ENCODE data around the gene AHI1.
"Not testable (repeated sequence)": the region's sequence is repeated elsewhere in the genome, so short reads cannot be mapped to it uniquely, and the experiment has no call there.

AHI1 gene

GRCh38 chr6:135383301-135383700, 114.2 kb downstream of the AHI1 start:
- no peak for DNase-seq

- no peak for DNase-seq
These were observed 115.3 kb downstream of the AHI1 start for GRCh38 chr6:135382182-135382628.

GRCh38 chr6:135380793-135381192, 116.7 kb downstream of the AHI1 start:
- no peak for DNase-seq

DNA sequence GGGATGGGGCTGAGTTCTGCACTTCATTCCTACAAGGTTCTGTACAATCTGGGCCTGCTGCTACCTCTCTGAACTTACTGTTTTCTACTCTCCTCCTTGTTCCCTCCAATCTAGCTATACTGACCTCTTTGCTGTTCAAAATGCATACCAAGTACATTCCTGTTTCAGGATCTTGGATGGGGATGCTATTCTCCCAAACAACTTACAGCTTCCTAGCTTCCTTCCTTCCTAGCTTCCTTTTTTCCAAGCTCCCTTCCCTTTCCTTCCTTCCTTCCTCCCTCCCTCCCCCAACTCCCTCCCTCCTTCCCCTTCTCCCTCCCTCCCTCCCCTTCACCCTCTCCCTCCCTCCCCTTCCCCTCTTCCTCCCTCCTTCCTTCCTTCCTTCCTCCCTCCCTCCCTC, 117.9 kb downstream of the AHI1 start:
- no peak for DNase-seq

- no peak for DNase-seq
These were observed 124.8 kb downstream of the AHI1 start for GRCh38 chr6:135372758-135373157.

GRCh38 chr6:135363622-135364021, 133.9 kb downstream of the AHI1 start:
- DNase-seq, result not testable (repeated sequence)

- DNase-seq, result no peak
These were observed 135.4 kb downstream of the AHI1 start for GRCh38 chr6:135362124-135362523.

DNA sequence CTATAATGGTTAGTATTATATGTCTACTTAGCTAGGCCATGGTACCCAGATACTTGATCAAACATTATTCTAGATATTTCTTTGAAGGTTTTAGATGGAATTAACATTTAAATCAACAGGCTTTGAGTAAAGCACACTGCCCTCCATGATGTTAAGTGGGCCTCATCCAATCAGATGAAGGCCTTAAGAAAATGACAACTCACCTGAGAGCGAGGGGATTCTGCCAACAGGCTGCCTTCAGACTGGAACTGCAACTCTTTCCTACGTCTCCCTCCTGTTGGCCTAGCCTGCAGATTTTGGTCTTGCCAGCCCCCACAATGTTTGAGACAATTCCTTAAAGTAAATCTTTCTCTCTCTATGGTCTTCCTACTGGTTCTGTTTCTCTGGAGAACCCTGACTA, 137.3 kb downstream of the AHI1 start:
- no peak for DNase-seq

DNA sequence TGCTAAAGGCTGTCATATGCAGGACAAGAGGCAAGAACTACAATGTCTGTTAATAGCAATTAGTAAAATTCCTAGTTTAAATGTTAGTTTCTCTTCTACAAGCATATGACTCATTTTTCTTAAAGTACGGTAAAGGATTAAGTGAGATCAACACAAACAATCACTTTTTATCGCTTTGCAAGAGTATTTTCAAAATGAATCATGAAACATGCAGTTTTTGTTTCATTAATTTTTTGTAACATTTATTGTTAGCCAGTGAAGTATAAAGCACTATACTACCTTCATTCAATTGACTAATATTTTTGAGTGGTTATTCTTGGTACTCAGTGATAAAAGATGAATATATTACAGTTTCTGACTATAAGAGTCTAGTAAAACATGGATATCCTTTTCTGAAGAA, 138.6 kb downstream of the AHI1 start:
- DNase-seq, result no peak

- DNase-seq, result no peak
These were observed 139.2 kb downstream of the AHI1 start for GRCh38 chr6:135358251-135358821.

DNA sequence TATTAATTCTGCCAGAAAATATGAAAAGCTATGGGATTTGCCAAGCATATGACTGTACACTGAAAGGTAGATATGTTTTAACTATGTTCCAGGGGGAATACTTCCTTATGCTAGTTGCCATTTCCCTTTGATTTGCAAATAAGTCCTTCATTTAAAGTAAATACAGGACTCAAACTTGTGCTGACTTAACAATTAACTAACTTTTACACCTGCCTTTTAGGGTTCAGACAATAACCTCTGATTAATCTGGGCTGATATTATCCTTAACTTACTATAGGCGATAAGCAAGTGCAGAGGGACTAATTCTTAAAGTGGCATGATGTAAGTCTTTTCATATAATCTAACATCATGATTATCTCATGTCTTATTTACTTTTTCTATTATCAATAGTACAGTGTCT, 143.1 kb downstream of the AHI1 start:
- DNase-seq, result no peak

DNA sequence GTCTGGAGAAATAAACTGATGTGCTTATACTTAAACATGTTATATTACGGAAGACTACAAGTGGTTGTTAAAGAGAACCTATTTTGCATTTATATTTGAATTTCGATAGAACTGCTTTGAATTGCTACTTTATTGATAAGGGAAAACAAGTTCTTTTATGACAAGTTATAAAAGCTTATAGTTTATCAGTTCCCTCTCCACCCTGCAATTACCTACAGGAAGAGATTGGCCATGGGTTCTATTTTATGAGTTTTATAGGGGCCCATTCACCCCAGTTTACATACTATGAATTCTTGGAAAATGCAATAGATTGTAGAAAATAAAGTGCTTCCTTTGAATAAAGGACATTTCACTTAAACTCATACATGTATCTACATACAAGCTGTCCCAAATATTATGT, 144.4 kb downstream of the AHI1 start:
- DNase-seq, result no peak

DNA sequence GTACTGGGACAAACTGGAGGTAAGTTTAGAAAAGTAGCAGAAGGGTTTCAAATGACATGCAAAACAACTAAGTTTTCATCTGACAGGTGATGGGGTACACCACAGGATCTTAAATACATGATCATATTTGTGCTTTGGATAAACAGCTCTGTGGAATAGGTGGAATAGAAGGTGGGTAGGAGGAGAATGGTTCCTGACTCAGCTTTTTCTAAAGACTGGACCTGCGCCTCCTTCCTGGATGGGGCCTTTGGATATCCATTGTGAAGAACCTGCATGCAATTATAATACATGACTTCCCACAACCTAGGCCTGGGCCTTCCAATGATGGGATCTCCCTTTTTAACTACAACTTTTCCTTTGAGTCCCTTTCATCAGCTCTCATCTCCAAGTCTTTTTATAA, 145.9 kb downstream of the AHI1 start:
- DNase-seq, result no peak

DNA sequence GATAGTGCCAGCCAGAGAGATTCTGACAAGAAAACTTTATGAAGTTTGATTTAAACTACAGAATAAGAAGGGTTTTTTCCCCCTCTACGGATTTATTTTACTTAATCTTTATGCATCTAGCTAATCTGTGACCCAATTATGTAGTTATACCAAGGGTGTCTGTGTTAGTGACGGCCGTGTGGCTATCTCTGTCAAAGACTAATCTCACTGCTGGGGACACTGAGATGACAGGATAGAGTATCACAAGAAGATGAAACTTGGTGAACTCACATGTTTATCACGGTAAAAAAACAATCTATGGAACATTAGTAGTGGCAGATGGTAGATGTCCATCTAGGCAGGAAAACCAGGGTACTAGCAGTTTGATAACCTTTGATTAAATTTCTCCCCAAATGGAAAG, 149.7 kb downstream of the AHI1 start:
- no peak for DNase-seq

DNA sequence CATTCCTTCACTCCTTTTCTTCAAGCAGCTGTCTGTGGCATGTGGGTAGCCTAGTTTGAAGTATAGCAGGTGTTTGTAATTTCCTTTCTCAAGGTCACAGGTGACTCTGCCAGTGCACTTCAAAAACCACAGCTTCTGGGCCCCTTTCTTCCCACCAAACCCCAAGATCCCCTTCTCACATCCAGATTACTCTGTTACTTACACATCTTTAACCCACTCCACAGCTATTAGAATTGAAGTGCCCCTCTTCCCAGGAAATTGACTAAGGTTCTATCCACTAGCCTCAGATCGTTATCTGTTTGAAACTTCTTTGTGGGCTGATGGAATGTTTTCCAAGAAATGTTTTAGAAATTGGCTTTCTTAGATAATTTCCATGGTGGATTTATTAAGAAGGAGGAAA, 150.8 kb downstream of the AHI1 start:
- DNase-seq, result no peak

GRCh38 chr6:135344526-135344925, 153.0 kb downstream of the AHI1 start:
- DNase-seq, result no peak

DNA sequence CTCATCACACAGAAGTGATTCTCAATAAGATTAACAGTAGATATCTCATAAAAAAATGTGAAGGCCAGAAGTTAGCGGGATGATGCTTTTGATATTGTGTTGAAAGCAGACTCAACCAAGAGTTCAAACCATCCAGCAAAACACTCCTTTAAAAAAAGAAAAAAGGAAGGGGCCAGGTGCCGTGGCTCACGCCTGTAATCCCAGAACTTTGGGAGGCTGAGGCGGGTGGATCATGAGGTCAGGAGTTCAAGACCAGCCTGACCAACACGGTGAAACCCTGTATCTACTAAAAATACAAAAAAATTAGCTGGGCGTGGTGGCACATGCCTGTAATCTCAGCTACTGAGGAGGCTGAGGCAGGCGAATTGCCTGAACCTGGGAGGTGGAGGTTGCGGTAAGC, 157.6 kb downstream of the AHI1 start:
- not testable (repeated sequence) for DNase-seq

DNA sequence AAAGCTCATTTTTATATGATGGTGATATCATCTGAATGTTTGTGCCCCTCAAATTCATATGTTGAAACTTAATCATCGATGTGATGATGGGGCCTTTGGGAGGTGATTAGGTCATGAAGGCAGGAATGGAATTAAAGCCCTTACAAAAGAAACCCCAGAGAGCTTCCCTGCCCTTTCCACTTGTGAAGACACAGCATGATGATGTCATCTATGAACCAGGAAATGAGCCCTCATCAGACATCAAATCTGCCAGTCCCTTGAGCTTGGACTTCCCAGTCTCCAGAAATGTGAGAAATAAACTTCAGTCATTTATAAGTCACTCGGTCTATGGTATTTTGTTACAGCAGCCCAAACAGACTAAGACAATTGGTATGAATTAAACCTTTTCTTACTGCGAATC, 163.4 kb downstream of the AHI1 start:
- no peak for DNase-seq

DNA sequence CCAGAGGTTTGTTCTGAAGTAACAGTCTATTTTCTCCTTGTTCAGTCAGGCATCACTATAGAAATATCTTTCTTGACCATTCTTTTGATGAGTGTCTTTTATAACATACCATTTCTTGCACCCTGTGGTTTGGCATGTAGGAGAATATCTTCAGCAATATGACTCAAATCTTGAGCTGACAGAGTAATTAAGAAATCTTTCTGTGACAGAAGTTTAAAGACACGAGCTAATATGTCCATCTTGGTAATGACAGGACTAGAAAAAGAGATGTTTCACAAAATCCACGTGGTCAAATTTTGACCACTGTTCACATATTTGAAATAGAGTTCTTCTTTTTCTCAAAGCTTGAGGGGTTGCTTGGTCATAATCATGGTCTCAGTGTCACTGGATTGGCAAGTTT, 166.5 kb downstream of the AHI1 start:
- no peak for DNase-seq

DNA sequence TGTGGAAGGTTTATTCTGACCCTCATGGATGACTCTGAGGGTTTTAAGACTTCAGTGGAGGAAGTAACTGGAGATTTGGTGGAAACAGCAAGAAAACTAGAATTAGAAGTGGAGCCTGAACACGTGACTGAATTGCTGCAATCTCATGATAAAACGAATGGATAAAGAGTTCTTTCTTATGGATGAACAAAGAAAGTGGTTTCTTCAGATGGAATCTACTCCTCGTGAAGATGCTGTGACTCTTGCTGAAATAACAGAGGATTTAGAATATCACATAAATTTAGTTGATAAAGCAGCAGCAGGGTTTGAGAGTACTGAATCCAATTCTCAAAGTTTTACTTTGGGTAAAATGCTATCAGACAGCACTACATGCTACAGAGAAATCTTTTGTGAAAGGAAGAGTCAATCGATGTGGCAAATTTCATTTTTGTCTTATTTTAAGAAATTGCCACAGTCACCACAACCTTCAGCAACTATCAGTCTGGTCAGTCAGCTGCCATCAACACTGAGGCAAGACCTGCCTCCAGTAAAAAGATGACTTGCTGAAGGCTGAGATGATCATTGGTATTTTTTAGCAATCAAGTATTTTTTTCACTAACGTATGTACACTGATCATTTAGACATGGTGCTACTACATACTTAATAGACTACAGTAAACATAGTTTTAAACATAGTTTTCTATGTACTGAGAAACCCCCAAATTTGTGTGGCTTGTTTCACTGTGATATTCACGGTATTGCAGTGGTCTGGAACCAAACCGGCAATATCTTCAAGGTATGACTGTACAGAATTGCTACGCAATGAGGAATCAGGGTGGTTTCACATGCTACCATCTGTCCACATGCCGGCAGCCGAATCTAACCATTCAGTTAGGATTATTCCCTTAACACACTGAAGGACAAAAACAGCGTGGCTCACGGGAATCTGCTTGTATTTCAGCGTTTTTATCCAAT, 167.4 kb downstream of the AHI1 start:
- DNase-seq, result no peak

- no peak for DNase-seq
These were observed 169.4 kb downstream of the AHI1 start for GRCh38 chr6:135328136-135328535.

GRCh38 chr6:135325624-135326424, 171.7 kb downstream of the AHI1 start:
- no peak for DNase-seq

DNA sequence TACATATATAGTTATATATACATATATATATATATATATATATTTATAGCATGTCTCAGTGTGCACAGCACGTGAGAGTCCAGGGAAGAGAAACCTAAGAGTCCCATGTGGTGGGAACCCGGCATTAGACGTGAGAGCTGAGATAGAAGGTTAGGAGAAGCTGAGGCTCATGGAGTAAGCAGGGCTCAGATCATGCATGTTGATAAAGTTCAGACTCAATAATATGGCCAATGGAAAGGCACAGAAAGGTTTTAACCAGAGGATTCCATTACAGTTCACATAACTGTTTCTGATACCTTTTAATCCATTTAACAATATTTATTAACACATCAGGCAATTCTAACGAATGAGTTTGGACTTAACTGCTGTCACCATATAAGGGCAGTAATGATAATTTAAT, 173.0 kb downstream of the AHI1 start:
- DNase-seq, result no peak

DNA sequence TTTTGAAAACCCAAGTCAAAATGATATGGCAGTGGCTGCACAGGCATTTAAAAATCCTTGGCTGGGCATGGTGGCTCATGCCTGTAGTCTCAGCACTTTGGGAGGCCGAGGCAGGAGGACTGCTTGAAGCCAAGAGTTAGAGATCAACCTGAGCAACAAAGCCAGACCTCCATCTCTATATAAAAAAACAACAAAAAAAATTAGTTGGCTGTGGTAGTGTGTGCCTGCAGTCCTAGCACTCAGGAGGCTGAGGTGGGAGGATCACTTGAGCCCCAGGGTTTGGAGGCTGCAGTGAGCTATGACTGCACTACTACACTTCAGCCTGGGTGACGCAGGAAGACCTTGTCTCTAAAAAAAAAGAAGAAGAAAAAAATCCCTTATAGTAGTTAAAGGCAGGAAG, 173.6 kb downstream of the AHI1 start:
- no peak for DNase-seq
